Motor neuron (in vitro differentiated cells): ENCODE data around the gene CD40. TPM values are rescaled to one million over a fixed set of nuclear protein-coding genes. Genes with fewer than 3 reads are reported as not detected.

Source experiments
- ATAC-seq, 8 experiments: fragments of 200-7000 bp; cut with Tn5 transposase; replicated peaks in 6 of 8; 2 replicates each; pipeline ENCODE4 v1.8.0; 2021; ENCODE audit warnings: mild to moderate bottlenecking in 8 of 8, moderate library complexity in 8 of 8
- H3K27ac ChIP-seq, 2 donors: fragments of 250-450 bp; sonication (Bioruptor Pico); 2 replicates each; pipeline ENCODE4 v1.9.0; 2021; ENCODE audit warnings: antibody characterized with exemption in 2 of 2, mild to moderate bottlenecking in 2 of 2, moderate library complexity in 1 of 2
- H3K4me1 ChIP-seq, 2 donors: fragments of 250-450 bp; sonication (Bioruptor Pico); replicated peaks in 1 of 2; 2 replicates each; pipeline ENCODE4 v1.6.1; 2021; ENCODE audit warnings: antibody characterized with exemption in 2 of 2, mild to moderate bottlenecking in 2 of 2, moderate library complexity in 1 of 2
- H3K4me3 ChIP-seq, 5 donors: fragments of 250-450 bp; sonication (Bioruptor Pico); 2 replicates each; pipeline ENCODE4 v1.9.0; 2021; ENCODE audit warnings: antibody characterized with exemption in 5 of 5, mild to moderate bottlenecking in 5 of 5, moderate library complexity in 4 of 5
- WGBS, 10 experiments: fragments of 450-650 bp; shearing (Covaris generic); methylation state at CpG; one replicate each; pipeline ENCODE4 v1.0.0; 2022; 5-methylcytosine and 5-hydroxymethylcytosine counted together
- in situ Hi-C, 9 experiments: fragments of 400-800 bp; cut with MboI; loops; one replicate each; pipeline ENCODE4 v1.15.0; 2021; ENCODE audit warnings: low sequenced_read_pairs in 9 of 9, low pct_unique_long_range_greater_than_20kb in 2 of 9; ENCODE audit not compliant: unreplicated experiment in 9 of 9
- total RNA-seq, 8 experiments: library from RNA; unstranded; fragments of 300-600 nt; gene quantifications; 2 replicates each; pipeline versions ENCODE4 v1.2.3 to v1.2.4, GENCODE V29; 2022

CD40 gene
- 1 to 10 TPM in 4 of 8 experiments, under 1 TPM in 4; 0.11 to 4.6 (median 1.1) TPM for total RNA-seq

DNA sequence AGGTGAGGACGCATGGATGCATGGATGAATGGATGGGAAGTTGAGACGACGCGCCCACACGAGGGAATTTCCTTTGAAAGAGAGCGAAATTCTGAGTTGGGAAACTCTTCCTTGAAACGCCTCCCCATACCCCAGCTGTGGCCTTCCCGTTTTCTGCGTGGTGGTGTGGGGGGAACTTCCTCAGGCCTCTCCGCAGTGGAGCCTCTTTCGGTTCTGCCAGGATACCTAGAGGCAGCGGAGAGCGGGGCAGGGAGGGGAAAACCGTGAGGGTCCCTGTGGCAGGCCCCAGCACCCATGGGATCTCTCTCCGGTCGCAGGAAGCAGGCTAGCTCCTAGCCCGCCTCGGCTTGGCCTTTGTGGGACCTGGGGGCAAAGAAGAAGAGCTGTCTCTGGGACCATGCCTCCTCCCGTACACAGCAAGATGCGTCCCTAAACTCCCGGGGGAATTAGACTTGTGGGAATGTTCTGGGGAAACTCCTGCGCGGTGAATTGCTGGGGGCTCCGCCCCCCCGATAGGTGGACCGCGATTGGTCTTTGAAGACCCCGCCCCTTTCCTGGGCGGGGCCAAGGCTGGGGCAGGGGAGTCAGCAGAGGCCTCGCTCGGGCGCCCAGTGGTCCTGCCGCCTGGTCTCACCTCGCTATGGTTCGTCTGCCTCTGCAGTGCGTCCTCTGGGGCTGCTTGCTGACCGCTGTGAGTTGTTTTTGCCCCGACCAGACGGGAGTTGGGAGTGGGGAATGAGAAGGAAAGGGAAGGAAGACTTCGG is at the start of gene CD40:
CD40 (plus strand) TSS at position 611 of the 764 bp plus-strand sequence; CDS start at position 641, 30 bp downstream.
- H3K4me1 ChIP-seq: peaks cover 0 to 4% of the 10 kb centered on the region in 2 donors
- 17 to 54% (median 39%) methylated on average over 4 to 12 of the region's 40 CpGs; no CpG with 5 or more reads in 4 of the 10 experiments for WGBS, 10 experiments
- H3K4me3 ChIP-seq: peak within 1 kb of the TSS in 3 of 5 donors; percentile 16 to 21 (median 17)
- no peak within 1 kb of the TSS for H3K27ac ChIP-seq
- peak; percentile 23 to 98 (median 87) for ATAC-seq
- in situ Hi-C loops: no loop called here

DNA sequence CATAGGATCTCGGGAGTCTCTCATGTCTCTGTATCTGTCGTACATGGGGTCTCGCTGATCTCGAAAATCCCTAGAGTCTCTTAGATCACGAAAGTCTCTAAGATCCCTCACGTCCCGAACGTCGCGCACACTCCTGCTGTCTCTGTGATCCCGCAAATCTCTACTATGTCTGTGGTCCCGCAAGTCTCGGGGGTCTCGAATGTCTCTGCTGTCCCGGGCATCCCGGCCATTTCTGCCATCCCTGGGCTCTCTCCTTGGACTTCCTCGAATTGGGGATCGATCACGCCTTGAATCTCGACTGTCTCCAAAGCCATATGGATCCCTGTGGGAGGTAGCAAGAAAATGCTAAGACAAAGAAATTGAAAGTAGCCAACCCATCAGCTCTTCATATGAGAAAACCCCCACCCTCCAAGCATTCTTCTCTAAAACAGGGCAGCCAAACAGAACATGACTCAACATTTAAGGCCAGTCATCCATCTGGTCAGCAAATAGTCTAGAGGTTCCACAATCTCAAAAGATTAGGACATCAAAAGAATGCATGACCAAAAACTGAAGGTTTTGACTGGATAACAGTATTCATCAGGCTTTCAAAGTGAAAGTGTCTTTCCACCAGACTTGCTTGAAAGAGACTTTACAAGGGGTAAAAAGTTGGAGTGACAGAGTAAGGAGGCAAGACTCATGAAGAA is 47.8 kb upstream of the CD40 start:
- Histone ChIP-seq H3K4me1 (peaks cover 12 to 14% of the 10 kb centered on the region in 2 donors), H3K27ac (no peak overlapping the region), H3K4me3 (no peak overlapping the region)
- ATAC-seq: peak in 2 of 8 experiments; percentile 42 to 65
- in situ Hi-C loops: no loop called here
- WGBS, 10 experiments: 85 to 100% (median 93%) methylated on average over 4 to 16 of the region's 20 CpGs; no CpG with 5 or more reads in 4 of the 10 experiments

DNA sequence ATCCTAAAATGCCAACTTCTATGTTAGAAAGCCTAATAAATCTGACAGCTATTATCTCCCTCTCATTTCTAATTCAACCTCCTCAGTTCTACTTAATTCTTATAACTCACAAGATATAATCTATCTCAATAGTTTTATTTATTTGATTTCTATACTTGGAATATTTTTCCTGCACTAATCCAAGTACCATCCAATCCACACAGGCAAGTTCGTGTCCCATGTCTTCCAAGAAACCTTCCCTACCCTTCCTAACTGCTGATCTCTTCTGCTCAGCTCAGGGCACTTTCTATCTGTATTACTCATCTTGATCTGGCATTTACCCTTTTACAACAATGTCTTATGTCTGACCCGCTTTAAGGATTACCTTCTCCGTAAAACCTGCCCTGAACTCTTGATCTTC is 46.5 kb upstream of the CD40 start:
- no peak overlapping the region for H3K4me3 ChIP-seq
- H3K27ac ChIP-seq: no peak overlapping the region
- peaks cover 12 to 17% of the 10 kb centered on the region in 2 donors for H3K4me1 ChIP-seq
- 72 to 100% (median 94%) methylated on average over 1 to 3 of the region's 3 CpGs for WGBS, 10 experiments
- in situ Hi-C loops: no loop called here
- ATAC-seq: no peak

DNA sequence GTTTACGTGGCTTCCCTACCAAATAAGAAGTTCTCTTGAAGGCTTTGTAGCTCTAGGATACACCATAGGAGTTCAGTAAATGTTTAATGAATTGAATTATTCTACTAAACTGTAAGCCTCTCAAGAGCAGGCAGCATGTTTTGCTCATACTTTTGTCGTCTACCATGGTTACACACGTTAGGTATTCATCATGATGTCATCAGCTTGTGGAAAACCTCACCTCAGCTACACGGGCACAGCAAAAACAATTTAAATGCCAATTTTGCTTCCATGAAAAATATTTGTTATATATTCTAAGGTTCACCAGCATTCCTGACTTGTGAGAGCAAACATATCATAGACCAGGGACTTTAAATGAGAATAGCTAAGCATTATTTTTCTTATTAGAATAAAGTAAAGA is 45.1 kb upstream of the CD40 start:
- in situ Hi-C loops: no loop called here
- Histone ChIP-seq H3K4me3 (no peak overlapping the region), H3K27ac (no peak overlapping the region), H3K4me1 (peaks cover 17 to 25% of the 10 kb centered on the region in 2 donors)
- WGBS, 10 experiments: 60 to 98% (median 86%) methylated on average over 1 to 4 of the region's 4 CpGs; no CpG with 5 or more reads in 1 of the 10 experiments
- ATAC-seq: no peak

DNA sequence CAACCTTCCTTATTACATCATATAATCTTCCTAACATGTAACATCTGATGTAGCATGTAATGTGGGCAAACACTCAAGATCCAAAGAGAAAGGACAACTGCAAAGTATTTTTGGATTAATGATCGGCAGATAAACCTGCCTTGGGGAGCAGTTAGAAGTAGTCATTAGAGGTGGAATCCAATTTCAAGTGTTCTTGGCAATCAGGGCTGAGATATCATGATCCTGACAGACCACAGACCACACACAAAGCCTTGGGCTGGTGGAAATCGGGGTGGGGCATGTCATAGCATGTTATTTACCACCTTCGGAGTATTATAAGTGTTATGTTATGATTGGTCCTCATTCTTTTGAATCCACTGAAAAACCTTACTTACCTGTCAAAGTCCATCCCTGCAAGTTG is 44.7 kb upstream of the CD40 start:
- H3K4me1 ChIP-seq: peaks cover 17 to 25% of the 10 kb centered on the region in 2 donors
- no peak overlapping the region for H3K4me3 ChIP-seq
- in situ Hi-C loops: no loop called here
- ATAC-seq: no peak
- no peak overlapping the region for H3K27ac ChIP-seq
- 70 to 100% (median 88%) methylated on average over 1 to 3 of the region's 3 CpGs; no CpG with 5 or more reads in 3 of the 10 experiments for WGBS, 10 experiments

DNA sequence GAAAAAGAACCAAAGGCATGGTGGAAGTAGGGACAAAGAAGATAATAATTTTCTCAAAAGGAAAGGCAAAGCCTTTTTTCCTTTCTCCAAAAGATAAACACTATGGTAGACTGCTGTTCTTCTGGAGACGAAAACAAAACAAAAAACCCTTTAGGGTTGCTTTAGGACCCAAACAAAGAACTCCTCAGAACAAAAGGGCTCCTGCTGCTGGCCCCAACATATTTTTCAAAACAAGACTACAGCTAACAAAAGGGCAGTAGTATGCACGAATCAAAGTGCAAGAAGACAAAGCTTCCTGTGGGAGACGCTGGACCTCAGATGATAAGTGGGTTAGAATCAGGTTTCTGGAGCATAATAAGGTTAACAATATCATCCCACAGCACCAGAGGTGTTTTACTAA is 44.1 kb upstream of the CD40 start:
- Histone ChIP-seq H3K27ac (no peak overlapping the region), H3K4me1 (peaks cover 17 to 25% of the 10 kb centered on the region in 2 donors), H3K4me3 (no peak overlapping the region)
- in situ Hi-C loops: no loop called here
- no peak for ATAC-seq
- 0 to 85% (median 9%) methylated on average over 1 to 3 of the region's 3 CpGs; no CpG with 5 or more reads in 3 of the 10 experiments for WGBS, 10 experiments

DNA sequence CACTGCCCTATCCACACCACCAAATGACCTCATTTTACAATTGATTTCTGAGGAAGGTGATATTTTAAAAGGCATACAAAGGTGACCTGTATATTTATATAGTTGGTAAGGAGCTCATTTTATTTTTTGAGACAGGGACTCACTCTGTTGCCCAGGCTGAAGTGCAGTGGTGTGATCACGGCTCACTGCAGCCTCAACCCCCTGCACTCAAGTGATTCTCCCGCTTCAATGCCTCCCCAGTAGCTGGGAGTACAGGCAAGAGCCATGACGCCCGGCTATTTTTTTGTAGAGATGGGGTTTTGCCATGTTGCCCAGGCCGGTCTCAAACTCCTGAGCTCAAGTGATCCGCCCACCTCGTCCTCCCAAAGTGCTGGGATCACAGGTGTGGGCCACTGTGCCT is 41.3 kb upstream of the CD40 start:
- Histone ChIP-seq H3K4me1 (peaks cover 17 to 27% of the 10 kb centered on the region in 2 donors), H3K27ac (no peak overlapping the region), H3K4me3 (no peak overlapping the region)
- in situ Hi-C loops: no loop called here
- 59 to 100% (median 88%) methylated on average over 1 to 6 of the region's 7 CpGs; no CpG with 5 or more reads in 4 of the 10 experiments for WGBS, 10 experiments
- ATAC-seq: no peak

DNA sequence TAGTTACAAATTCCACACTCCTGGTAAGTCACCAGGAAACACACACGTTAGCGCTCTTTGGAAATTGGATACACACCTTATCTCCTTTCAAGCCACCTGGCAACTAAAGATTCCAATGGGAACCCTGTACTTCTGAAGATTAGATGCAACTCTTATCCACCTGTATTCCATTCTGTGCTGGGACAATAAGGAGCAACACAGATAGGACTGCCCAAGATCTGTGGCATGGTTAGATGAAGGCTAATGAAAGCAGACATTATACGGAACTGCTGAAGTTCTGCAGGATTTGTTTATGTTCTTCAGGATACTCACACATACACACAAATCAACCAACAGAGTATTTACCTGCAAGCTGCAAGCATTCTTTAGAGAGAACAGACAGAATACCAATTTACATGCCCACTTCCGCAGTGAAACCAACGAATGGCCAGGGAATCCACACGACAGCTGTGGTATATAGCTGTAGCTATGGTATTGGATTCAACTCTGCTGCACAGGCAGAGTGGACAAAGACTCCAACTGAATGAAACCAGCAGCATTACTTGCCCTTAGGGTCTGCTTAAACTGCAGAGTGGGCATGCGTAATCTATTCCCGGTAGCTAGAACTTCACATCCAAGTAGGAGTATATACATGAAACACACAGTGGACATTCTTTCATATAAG is 40.3 kb upstream of the CD40 start:
- no peak for ATAC-seq
- WGBS, 10 experiments: 83 to 100% (median 98%) methylated on average over 2 to 7 of the region's 8 CpGs; no CpG with 5 or more reads in 4 of the 10 experiments
- no peak overlapping the region for H3K27ac ChIP-seq
- no peak overlapping the region for H3K4me3 ChIP-seq
- peaks cover 17 to 27% of the 10 kb centered on the region in 2 donors for H3K4me1 ChIP-seq
- in situ Hi-C loops: no loop called here

DNA sequence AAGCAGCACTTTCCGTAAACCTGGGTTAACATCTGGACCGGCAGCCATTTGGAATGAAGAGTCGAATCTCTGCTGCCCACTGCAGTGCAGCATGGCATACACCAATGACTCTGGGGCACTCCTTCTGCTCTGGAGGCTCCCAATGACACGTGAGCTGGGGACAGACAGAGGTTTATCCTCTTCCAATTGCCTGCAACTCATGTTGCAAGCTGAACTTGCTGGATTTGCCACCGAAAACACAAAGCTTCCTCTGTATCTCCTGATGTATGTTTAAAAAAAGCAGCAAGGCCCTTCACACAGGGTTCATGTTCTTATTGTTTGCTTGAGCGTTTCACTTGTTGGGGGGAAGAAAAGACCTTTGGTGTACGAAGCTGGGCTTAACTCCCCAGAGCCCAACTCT is 39.2 kb upstream of the CD40 start:
- Histone ChIP-seq H3K4me1 (peaks cover 18 to 28% of the 10 kb centered on the region in 2 donors), H3K27ac (no peak overlapping the region), H3K4me3 (no peak overlapping the region)
- 50 to 100% (median 78%) methylated on average over 1 to 6 of the region's 7 CpGs; no CpG with 5 or more reads in 2 of the 10 experiments for WGBS, 10 experiments
- ATAC-seq: no peak
- in situ Hi-C loops: no loop called here

DNA sequence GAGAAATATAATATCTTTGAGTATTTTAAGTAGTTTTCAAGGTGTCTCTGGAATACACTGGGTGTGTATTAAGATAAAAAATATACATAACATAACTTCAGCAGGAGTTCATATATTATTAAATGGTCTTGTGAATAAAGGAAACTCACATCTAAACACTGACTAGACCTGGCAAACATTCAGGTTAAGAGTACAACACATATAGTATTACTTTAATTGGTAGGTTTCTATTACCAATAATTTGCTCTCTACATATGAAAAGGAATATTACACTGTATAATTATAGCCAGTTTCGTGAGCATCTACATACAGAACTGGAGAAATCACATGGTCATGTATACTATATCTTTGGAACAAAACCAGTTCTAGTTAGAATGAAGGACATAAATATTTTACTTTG is 37.0 kb upstream of the CD40 start:
- in situ Hi-C loops: no loop called here
- ATAC-seq: no peak
- H3K27ac ChIP-seq: no peak overlapping the region
- peaks cover 16 to 22% of the 10 kb centered on the region in 2 donors for H3K4me1 ChIP-seq
- no peak overlapping the region for H3K4me3 ChIP-seq
- WGBS, 10 experiments: 55 to 100% (median 100%) methylated on average over 1 of the region's 1 CpG; no CpG with 5 or more reads in 3 of the 10 experiments

DNA sequence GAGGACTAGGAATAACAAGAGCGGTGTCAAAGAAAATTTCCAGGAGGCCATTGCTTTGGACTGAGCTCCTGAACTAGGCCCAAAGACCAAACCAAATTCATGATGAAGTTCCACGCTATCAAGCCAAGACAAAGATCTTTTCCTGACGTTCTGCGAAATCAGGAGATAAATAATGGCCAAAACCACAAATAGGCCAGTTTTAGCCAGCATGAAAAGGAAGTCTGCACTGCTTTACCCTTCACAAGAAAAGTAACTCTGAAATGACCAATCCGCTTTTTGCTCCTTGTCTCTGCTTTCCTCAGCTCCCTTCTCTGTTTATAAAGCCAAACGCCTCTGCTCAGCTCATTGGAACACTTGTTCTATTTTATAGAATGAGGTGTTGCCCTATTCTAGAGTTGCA is 35.0 kb upstream of the CD40 start:
- in situ Hi-C loops: no loop called here
- peaks cover 17 to 18% of the 10 kb centered on the region in 2 donors for H3K4me1 ChIP-seq

DNA sequence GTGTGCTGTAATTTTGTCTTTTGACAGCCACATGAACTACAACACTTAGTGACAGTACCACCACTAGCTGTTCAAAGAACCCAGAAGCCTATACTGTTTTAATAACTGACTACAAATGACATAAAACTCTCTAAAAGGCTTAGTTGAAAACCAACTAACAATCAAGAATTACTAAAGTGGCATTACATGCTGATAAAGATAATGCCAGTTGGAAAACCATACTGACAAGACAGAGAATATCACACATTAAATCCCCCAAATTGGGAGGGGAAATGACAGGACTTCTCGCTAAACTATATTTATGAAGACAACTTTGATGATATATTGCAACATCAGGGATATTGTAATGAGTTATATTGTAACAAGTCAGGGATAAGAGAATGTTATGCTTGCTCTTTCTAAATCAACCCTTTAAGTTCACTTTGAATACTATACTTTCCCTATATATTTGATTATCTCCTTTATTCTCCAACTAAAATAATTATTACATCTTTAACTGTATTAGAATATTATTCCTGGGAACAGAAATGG is 34.5 kb upstream of the CD40 start:
- ATAC-seq: no peak
- in situ Hi-C loops: no loop called here
- Histone ChIP-seq H3K4me1 (peaks cover 20 to 22% of the 10 kb centered on the region in 2 donors), H3K27ac (no peak overlapping the region), H3K4me3 (no peak overlapping the region)
- 88 to 100% (median 100%) methylated on average over 1 of the region's 1 CpG; no CpG with 5 or more reads in 4 of the 10 experiments for whole genome bisulfite sequencing, 10 experiments

More for the DNA sequence above, 35.0 kb upstream of the CD40 start:
- Histone ChIP-seq H3K4me3 (no peak overlapping the region), H3K27ac (no peak overlapping the region)
- 63 to 100% (median 93%) methylated on average over 2 to 6 of the region's 6 CpGs for WGBS, 10 experiments
- no peak for ATAC-seq

DNA sequence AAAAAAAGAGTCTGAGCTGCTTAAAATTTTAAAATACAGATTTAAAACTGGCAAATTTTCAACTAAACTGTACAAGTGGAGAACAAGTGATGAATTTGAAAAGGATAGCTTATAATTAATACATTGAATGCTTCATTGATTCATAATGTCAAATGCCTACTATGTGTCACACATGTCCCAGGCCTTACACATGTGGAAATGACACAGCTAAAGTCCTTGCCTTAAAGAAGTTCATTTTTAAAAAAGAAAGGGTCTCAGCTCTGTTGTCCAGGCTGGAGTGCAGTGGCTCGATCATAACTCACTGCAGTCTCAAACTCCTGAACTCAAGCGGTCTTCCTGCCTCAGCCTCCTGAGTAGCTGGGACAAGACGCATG is 33.3 kb upstream of the CD40 start:
- in situ Hi-C loops: no loop called here
- WGBS, 10 experiments: 60 to 100% (median 84%) methylated on average over 1 to 3 of the region's 3 CpGs; no CpG with 5 or more reads in 3 of the 10 experiments

More for the DNA sequence above, 33.3 kb upstream of the CD40 start:
- Histone ChIP-seq H3K4me3 (no peak overlapping the region), H3K27ac (no peak overlapping the region), H3K4me1 (peaks cover 19 to 20% of the 10 kb centered on the region in 2 donors)
- no peak for ATAC-seq
